Adrenal gland (tissue), 12 donors: Measurements from ENCODE around the gene ZC2HC1C. TPM values are rescaled to one million over a fixed set of nuclear protein-coding genes. Genes with fewer than 3 reads are reported as not detected.

Experiments used
- DNase-seq, 7 donors: peaks; one replicate each; pipeline ENCODE4 v3.0.0-alpha.2; 2019 to 2020
- H3K27ac ChIP-seq, 5 donors: fragments of 200-600 bp; sonication (generic) in 4 of 5; 1 replicate in 3 of 5; 2 replicates in 2 of 5; pipeline versions ENCODE4 v1.5.1 to v1.8.0; 2016 to 2020; ENCODE audit warnings: mild to moderate bottlenecking in 1 of 5
- H3K27me3 ChIP-seq: fragments of 200-600 bp; 2 replicates; pipeline ENCODE4 v1.8.0; 2021
- H3K36me3 ChIP-seq, 2 donors: fragments of 200-600 bp; replicated peaks in 1 of 2; 1 replicate in 1 of 2; 2 replicates in 1 of 2; pipeline versions ENCODE4 v1.5.1 to v1.8.0; 2018 to 2022
- H3K4me1 ChIP-seq, 2 donors: fragments of 200-600 bp; replicated peaks in 1 of 2; 1 replicate in 1 of 2; 2 replicates in 1 of 2; pipeline versions ENCODE4 v1.5.1 to v1.8.0; 2018 to 2021
- H3K4me3 ChIP-seq, 4 donors: fragments of 200-600 bp; sonication (generic) in 3 of 4; one replicate each; pipeline ENCODE4 v1.5.1; 2016 to 2018
- H3K9me3 ChIP-seq, 3 donors: fragments of 200-600 bp; sonication (generic) in 1 of 3; replicated peaks in 1 of 3; 1 replicate in 2 of 3; 2 replicates in 1 of 3; pipeline versions ENCODE4 v1.5.1 to v1.8.0; 2016 to 2021
- POLR2A ChIP-seq, 2 donors: fragments of 450-650 bp; IDR thresholded peaks; one replicate each; pipeline ENCODE4 v1.6.1; 2017; ENCODE audit warnings: antibody characterized with exemption in 2 of 2, mild to moderate bottlenecking in 2 of 2, moderate library complexity in 1 of 2
- WGBS, 4 donors: extraction: QIAGEN DNeasy Blood & Tissue Kit in 2 of 4; methylation state at CpG; one replicate each; pipeline versions ENCODE4 v1.1.5 to v1.1.7; 2013 to 2017; 5-methylcytosine and 5-hydroxymethylcytosine counted together
- intact Hi-C, 2 donors: fragments of 100-400 bp; cut with DNase I; formaldehyde crosslinking; loops; one replicate each; pipeline versions ENCODE4 v1.14.1 to v1.15.0; 2022 to 2023
- polyA plus RNA-seq, 3 donors: library from polyadenylated mRNA; stranded (reverse); fragments of 200-250 nt in 2 of 3; fragments of 350-450 nt in 1 of 3; fragmentation: Illumina TruSeq in 1 of 3; extraction: RNeasy Lipid Tissue Mini Kit (QIAGEN cat#74804) in 1 of 3; gene quantifications; one replicate each; pipeline ENCODE4 v1.2.3, GENCODE V29; 2013 to 2014
- total RNA-seq, 9 donors: library from RNA; depleted of rRNA in 4 of 9; stranded (reverse); fragments of >200 nt in 4 of 9; fragments of 120-200 nt in 1 of 9; fragmentation: NEBNext Ultra II Directional in 1 of 9; extraction: Animal tissue kit (Norgen Biotek cat#: 25700) in 1 of 9; gene quantifications; one replicate each; pipeline versions ENCODE4 v1.1.0 to v1.2.4, GENCODE V29; 2013 to 2023
- TF ChIP-seq, protein P1 (sequence below), 6 experiments: fragments of 450-650 bp in 4 of 6; fragments of 200-600 bp in 2 of 6; sonication (generic) in 1 of 6; IDR thresholded peaks; 1 replicate in 5 of 6; 2 replicates in 1 of 6; pipeline versions ENCODE4 v1.5.1 to v1.8.0; 2016 to 2021; ENCODE audit warnings: antibody characterized with exemption in 6 of 6, mild to moderate bottlenecking in 2 of 6, moderate library complexity in 1 of 6
- donor health status: healthy with polysubstance abuse.
- donor health status: Bipolar disorder and iron deficiency.
- donor health status: DM: yes; HTN: yes; CAD: no.
- donor health status: DM: no; HTN: no; CAD: no.
- donor health status: DM: no; HTN: no; CAD: no.
- donor health status: DM: yes; HTN: yes; CAD: no.

The ZC2HC1C gene
- total and polyA plus RNA-seq, 12 donors = 1.9 to 12.1 (median 6.0) TPM

DNA sequence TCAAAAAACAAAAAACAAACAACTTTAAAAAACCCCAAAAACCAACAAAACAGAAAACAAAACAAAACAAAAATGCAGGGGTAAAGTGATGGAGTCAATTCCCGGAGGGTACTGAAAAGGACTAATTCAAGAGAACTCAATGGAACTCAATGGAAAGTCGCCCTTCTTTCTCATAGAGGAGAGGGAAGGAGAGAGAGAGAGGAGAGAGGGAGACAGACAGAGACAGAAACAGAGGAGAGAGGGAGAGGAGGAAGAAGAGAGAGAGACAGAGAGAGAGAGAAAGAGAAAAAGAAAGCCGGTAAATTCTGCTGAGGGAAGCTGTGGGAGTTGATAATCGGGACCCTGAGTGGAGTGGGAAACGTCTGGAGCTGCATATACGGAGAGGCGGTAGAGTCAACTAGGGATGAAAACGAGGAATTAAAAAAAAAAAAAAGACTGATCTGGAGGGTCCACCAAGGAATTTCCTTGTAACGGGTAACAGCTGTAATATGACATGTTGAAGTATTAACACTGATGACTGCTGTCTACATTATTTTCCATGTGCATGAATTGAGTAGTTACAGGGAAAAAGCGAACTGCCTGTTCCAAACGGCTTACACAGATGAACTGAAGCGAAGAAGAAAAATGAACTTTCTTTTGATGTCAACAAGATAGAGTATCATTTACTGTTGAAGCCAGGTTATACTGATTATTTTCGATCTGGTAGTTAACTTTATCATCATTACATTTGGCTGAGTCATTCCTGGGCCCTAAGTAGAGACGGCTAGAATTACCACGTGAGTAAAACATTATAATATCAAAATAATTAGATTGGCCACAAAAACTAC, 934 bp upstream of the ZC2HC1C start:
- peak overlapping the region in 3 of 4 donors; percentile 3 to 53 (median 17) for H3K4me3 ChIP-seq
- H3K9me3 ChIP-seq = no peaks in the 10 kb centered on the region
- H3K4me1 ChIP-seq = peaks cover 19 to 25% of the 10 kb centered on the region in 2 donors
- peak overlapping the region; percentile 75 to 91 (median 83) for H3K27ac ChIP-seq
- no peak for TF ChIP-seq POLR2A (IDR thresholded peaks at IDR 0.05)
- TF ChIP-seq, protein P1, sequence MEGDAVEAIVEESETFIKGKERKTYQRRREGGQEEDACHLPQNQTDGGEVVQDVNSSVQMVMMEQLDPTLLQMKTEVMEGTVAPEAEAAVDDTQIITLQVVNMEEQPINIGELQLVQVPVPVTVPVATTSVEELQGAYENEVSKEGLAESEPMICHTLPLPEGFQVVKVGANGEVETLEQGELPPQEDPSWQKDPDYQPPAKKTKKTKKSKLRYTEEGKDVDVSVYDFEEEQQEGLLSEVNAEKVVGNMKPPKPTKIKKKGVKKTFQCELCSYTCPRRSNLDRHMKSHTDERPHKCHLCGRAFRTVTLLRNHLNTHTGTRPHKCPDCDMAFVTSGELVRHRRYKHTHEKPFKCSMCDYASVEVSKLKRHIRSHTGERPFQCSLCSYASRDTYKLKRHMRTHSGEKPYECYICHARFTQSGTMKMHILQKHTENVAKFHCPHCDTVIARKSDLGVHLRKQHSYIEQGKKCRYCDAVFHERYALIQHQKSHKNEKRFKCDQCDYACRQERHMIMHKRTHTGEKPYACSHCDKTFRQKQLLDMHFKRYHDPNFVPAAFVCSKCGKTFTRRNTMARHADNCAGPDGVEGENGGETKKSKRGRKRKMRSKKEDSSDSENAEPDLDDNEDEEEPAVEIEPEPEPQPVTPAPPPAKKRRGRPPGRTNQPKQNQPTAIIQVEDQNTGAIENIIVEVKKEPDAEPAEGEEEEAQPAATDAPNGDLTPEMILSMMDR (IDR thresholded peaks at IDR 0.05) = no peak
- no peaks in the 10 kb centered on the region for H3K27me3 ChIP-seq
- intact Hi-C loops = loop anchor here in 1 of 2 donors (10.0 kb wide), 1 partner anchor 64 kb away; the partner anchor contains the start of gene EIF2B2
- DNase-seq = no peak
- no peaks in the 10 kb centered on the region for H3K36me3 ChIP-seq
- 11 to 16% (median 13%) methylated on average over 15 of the region's 15 CpGs for WGBS, 4 donors

DNA sequence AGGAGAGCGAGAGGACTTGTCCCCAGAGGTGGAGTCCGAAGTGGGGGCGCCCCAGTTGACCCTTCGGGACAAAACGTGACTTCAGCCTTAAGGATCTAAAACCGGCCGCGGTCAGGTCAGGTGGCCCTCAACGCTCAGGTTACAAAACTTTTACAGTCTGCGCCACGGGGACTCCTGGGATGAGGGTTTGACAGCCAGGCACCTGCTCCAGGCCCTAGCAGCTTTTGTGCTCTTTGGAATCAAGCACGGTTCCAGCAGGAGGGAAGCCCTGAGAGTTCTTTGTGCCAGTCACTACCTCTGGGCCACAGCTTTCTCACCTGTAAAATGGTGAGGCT, 337 bp downstream of the ZC2HC1C start:
- 10 to 33% (median 31%) methylated on average over 1 to 12 of the region's 12 CpGs for WGBS, 4 donors
- H3K36me3 ChIP-seq = no peaks in the 10 kb centered on the region
- peaks cover 19 to 22% of the 10 kb centered on the region in 2 donors for H3K4me1 ChIP-seq
- DNase-seq = no peak
- H3K9me3 ChIP-seq = no peaks in the 10 kb centered on the region
- H3K4me3 ChIP-seq = peak overlapping the region in 1 of 4 donors; percentile 53
- no peaks in the 10 kb centered on the region for H3K27me3 ChIP-seq
- H3K27ac ChIP-seq = peak overlapping the region; percentile 75 to 91 (median 83)
- TF ChIP-seq, protein P1 (IDR thresholded peaks at IDR 0.05) = no peak
- no peak for TF ChIP-seq POLR2A (IDR thresholded peaks at IDR 0.05)
- intact Hi-C loops = loop anchor here in 1 of 2 donors (10.0 kb wide), 1 partner anchor 65 kb away; the partner anchor contains the start of gene EIF2B2

DNA sequence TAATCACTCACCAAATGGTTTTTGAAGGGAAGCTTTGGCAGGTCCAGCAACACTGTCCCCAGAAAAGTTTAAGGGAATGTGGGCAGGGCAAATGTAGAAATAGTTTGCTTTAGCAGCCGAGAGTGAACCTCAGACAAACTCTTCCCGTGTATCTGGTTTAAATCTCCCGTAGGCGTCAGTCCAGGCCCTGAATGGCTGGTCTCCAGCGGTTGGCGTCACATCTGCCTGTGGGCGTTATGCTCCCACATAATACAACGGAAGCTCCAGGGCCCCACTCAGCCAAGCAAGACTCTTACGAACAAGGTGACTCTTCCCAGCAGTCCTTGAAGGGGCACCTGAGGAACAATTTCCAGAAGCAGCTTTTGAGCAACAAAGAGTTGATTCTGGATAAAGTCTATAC, 942 bp downstream of the ZC2HC1C start:
- TF ChIP-seq, protein P1 (IDR thresholded peaks at IDR 0.05) = no peak
- TF ChIP-seq POLR2A (IDR thresholded peaks at IDR 0.05) = no peak
- no peak overlapping the region for H3K27ac ChIP-seq
- no peaks in the 10 kb centered on the region for H3K36me3 ChIP-seq
- intact Hi-C loops = no loop called here
- H3K4me3 ChIP-seq = no peak overlapping the region
- H3K4me1 ChIP-seq = peaks cover 19 to 22% of the 10 kb centered on the region in 2 donors
- 80 to 90% (median 81%) methylated on average over 9 of the region's 9 CpGs for whole genome bisulfite sequencing, 4 donors
- no peak for DNase-seq
- no peaks in the 10 kb centered on the region for H3K27me3 ChIP-seq
- no peaks in the 10 kb centered on the region for H3K9me3 ChIP-seq

DNA sequence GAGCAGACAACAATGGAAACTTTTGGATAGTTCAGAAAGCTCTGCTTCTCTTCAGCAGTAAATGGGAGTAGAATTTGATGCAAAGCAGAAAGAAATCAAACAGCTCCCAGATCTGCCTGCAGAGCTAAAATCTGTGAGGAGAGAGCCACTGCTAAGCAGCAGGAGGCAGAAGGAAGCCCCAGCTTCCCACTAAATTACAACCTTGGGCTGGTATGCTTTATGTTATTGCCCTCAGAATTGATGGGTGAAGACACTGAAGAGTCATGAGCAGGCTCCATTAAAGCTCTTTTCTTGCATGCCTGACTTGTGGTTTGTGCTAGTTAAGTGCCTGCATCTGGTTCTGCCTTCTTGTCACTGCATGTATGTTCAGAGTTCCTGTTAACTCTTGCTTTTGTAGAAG, 8.4 kb downstream of the ZC2HC1C start:
- no peak overlapping the region for H3K4me3 ChIP-seq
- H3K4me1 ChIP-seq = peaks cover 0 to 4% of the 10 kb centered on the region in 2 donors
- intact Hi-C loops = no loop called here
- TF ChIP-seq, protein P1 (IDR thresholded peaks at IDR 0.05) = no peak
- no peak for TF ChIP-seq POLR2A (IDR thresholded peaks at IDR 0.05)
- no peak overlapping the region for H3K27ac ChIP-seq
- no peaks in the 10 kb centered on the region for H3K9me3 ChIP-seq
- peaks cover 0 to 4% of the 10 kb centered on the region in 2 donors for H3K36me3 ChIP-seq
- no peak for DNase-seq
- H3K27me3 ChIP-seq = no peaks in the 10 kb centered on the region
